Colonic mucosa (tissue), 4 donors: ENCODE data around the gene KIAA1549. TPM values are rescaled to one million over a fixed set of nuclear protein-coding genes. Genes with fewer than 3 reads are reported as not detected.

Experiments used
- DNase-seq: peaks from one replicate; pipeline ENCODE4 v3.0.0-alpha.2; 2020
- H3K27ac ChIP-seq: fragments of 200-600 bp; one replicate; pipeline ENCODE4 v1.8.0; 2021
- H3K27me3 ChIP-seq: fragments of 200-600 bp; one replicate; pipeline ENCODE4 v1.8.0; 2021
- H3K36me3 ChIP-seq: fragments of 200-600 bp; one replicate; pipeline ENCODE4 v1.8.0; 2021
- H3K4me1 ChIP-seq: fragments of 200-600 bp; one replicate; pipeline ENCODE4 v1.8.0; 2021; ENCODE audit warnings: mild to moderate bottlenecking
- H3K4me3 ChIP-seq: fragments of 200-600 bp; one replicate; pipeline ENCODE4 v1.8.0; 2021
- H3K9ac ChIP-seq, 2 donors: one replicate each; pipeline ENCODE4 v1.7.0; 2013; ENCODE audit warnings: control low read depth in 2 of 2, low read depth in 2 of 2, low read length in 2 of 2
- H3K9me3 ChIP-seq: fragments of 200-600 bp; one replicate; pipeline ENCODE4 v1.8.0; 2021
- CTCF ChIP-seq: fragments of 200-600 bp; IDR thresholded peaks from one replicate; pipeline ENCODE4 v1.8.0; 2022; ENCODE audit warnings: antibody characterized with exemption, mild to moderate bottlenecking
- intact Hi-C: fragments of 100-400 bp; cut with DNase I; formaldehyde crosslinking; loops from one replicate; pipeline ENCODE4 v1.14.1; 2022
- total RNA-seq, 2 donors: library from RNA; stranded (reverse); fragmentation: NEBNext Ultra II Directional in 1 of 2; extraction: Animal tissue kit (Norgen Biotek cat#: 25700) in 1 of 2; gene quantifications; one replicate each; pipeline ENCODE4 v1.2.1, GENCODE V29; 2021
- donor health status: healthy.
- donor health status: DM: no; HTN: no; CAD: no.
- donor health status: DM: no; HTN: no; CAD: no.

Gene KIAA1549
- total RNA-seq, 2 donors from 2014 or later: 2.9 to 3.5 TPM

- H3K9me3 ChIP-seq: no peaks in the 10 kb centered on the region
- DNase-seq: no peak
- H3K27ac ChIP-seq: no peak overlapping the region
- TF ChIP-seq CTCF: no peak
- H3K4me1 ChIP-seq: no peaks in the 10 kb centered on the region
- H3K9ac ChIP-seq: no peak overlapping the region
- H3K27me3 ChIP-seq: no peaks in the 10 kb centered on the region
- no peak overlapping the region for H3K4me3 ChIP-seq
- intact Hi-C loops: no loop called here
- H3K36me3 ChIP-seq: no peaks in the 10 kb centered on the region
Measured at GRCh38 chr7:138784692-138785091, 196.5 kb downstream of the KIAA1549 start.

Other genes starting within 250 kb of the KIAA1549 start
- gene TMEM213, start 183.4 kb downstream of the KIAA1549 start, total RNA-seq: not detected
- not detected for gene ATP6V0A4, start 183.2 kb downstream of the KIAA1549 start, total RNA-seq
- 10 to 100 TPM; 10.9 to 11.7 TPM for gene ZC3HAV1L, start 54.7 kb upstream of the KIAA1549 start, total RNA-seq
- 10 to 100 TPM; 29.0 to 33.8 TPM for gene ZC3HAV1, start 128.3 kb upstream of the KIAA1549 start, total RNA-seq
- 10 to 100 TPM; 14.4 to 19.3 TPM for gene UBN2, start 249.8 kb upstream of the KIAA1549 start, total RNA-seq